NOMO-1 treated with dmso at 0.1 percent for 144 hours (cell line): ENCODE measurements around the gene IL15.

ENCODE experiments used
- DNase-seq: peaks from one replicate; lab custom pipeline; 2025; ENCODE audit not compliant: unreplicated experiment; lab: John Stamatoyannopoulos, UW

The IL15 gene

GRCh38 chr4:141761926-141762325 is 125.5 kb downstream of the IL15 start:
- no peak for DNase-seq

GRCh38 chr4:141763374-141763773 is 127.0 kb downstream of the IL15 start:
- no peak for DNase-seq

- no peak for DNase-seq
These were observed 132.6 kb downstream of the IL15 start for GRCh38 chr4:141768954-141769353.

- no peak for DNase-seq
These were observed 135.8 kb downstream of the IL15 start for GRCh38 chr4:141771889-141772830.

GRCh38 chr4:141772838-141773237 is 136.5 kb downstream of the IL15 start:
- DNase-seq, result no peak

GRCh38 chr4:141782205-141782604 is 145.8 kb downstream of the IL15 start:
- DNase-seq, result no peak
